Trophoblast cell (in vitro differentiated cells and primary cell): Measurements from ENCODE around the gene GRIK4.

Experiments
- DNase-seq, 2 donors: peaks; one replicate each; pipeline ENCODE4 v3.0.0-alpha.2; 2016
- H2AFZ ChIP-seq: 2 replicates; pipeline ENCODE4 v1.6.1; 2013; ENCODE audit warnings: low read length, moderate library complexity, mild to moderate bottlenecking; ENCODE audit not compliant: insufficient read depth, poor library complexity
- H2AK5ac ChIP-seq: 2 replicates; pipeline ENCODE4 v1.6.1; 2013; ENCODE audit warnings: mild to moderate bottlenecking, low read length
- H2BK120ac ChIP-seq: 2 replicates; pipeline ENCODE4 v1.6.1; 2013; ENCODE audit warnings: low read length, mild to moderate bottlenecking, moderate library complexity; ENCODE audit not compliant: insufficient read depth, poor library complexity
- H2BK12ac ChIP-seq: 2 replicates; pipeline ENCODE4 v1.6.1; 2013; ENCODE audit warnings: mild to moderate bottlenecking, low read length, moderate library complexity
- H2BK5ac ChIP-seq: 2 replicates; pipeline ENCODE4 v1.6.1; 2013; ENCODE audit warnings: low read length, low read depth, moderate library complexity, mild to moderate bottlenecking; ENCODE audit not compliant: poor library complexity
- H3K14ac ChIP-seq: 2 replicates; pipeline ENCODE4 v1.6.1; 2013; ENCODE audit warnings: mild to moderate bottlenecking, low read length
- H3K18ac ChIP-seq: 2 replicates; pipeline ENCODE4 v1.6.1; 2013; ENCODE audit warnings: mild to moderate bottlenecking, low read length
- H3K23ac ChIP-seq: 2 replicates; pipeline ENCODE4 v1.6.1; 2013; ENCODE audit warnings: low read length
- H3K27ac ChIP-seq: 2 replicates; pipeline ENCODE4 v1.5.1; 2013; ENCODE audit warnings: low read depth, mild to moderate bottlenecking, inconsistent platforms, low read length, moderate library complexity
- H3K27me3 ChIP-seq: 2 replicates; pipeline ENCODE4 v1.6.1; 2013; ENCODE audit warnings: inconsistent platforms, mild to moderate bottlenecking, low read length, moderate library complexity; ENCODE audit not compliant: insufficient read depth
- H3K36me3 ChIP-seq, 2 experiments: 1 replicate in 1 of 2; 2 replicates in 1 of 2; pipeline ENCODE4 v1.6.1; 2013; ENCODE audit warnings: low read length in 2 of 2, mild to moderate bottlenecking in 2 of 2, moderate library complexity in 1 of 2; ENCODE audit not compliant: insufficient read depth in 2 of 2, control insufficient read depth in 1 of 2
- H3K4ac ChIP-seq: 2 replicates; pipeline ENCODE4 v1.6.1; 2013; ENCODE audit warnings: low read depth, mild to moderate bottlenecking, low read length, moderate library complexity
- H3K4me1 ChIP-seq, 2 experiments: 1 replicate in 1 of 2; 2 replicates in 1 of 2; pipeline ENCODE4 v1.6.1; 2013; ENCODE audit warnings: low read length in 2 of 2, mild to moderate bottlenecking in 2 of 2, moderate library complexity in 1 of 2; ENCODE audit not compliant: insufficient read depth in 2 of 2, control insufficient read depth in 1 of 2
- H3K4me2 ChIP-seq: 2 replicates; pipeline ENCODE4 v1.6.1; 2013; ENCODE audit warnings: inconsistent platforms, mild to moderate bottlenecking, low read length, moderate library complexity
- H3K4me3 ChIP-seq: 2 replicates; pipeline ENCODE4 v1.5.1; 2013; ENCODE audit warnings: mild to moderate bottlenecking, low read depth, low read length, inconsistent platforms
- H3K79me1 ChIP-seq: one replicate; pipeline ENCODE4 v1.6.1; 2013; ENCODE audit warnings: low read length
- H3K79me2 ChIP-seq: 2 replicates; pipeline ENCODE4 v1.6.1; 2013; ENCODE audit warnings: low read length, mild to moderate bottlenecking; ENCODE audit not compliant: control insufficient read depth, insufficient read depth, poor library complexity
- H3K9ac ChIP-seq: 2 replicates; pipeline ENCODE4 v1.6.1; 2013; ENCODE audit warnings: mild to moderate bottlenecking, low read length
- H3K9me3 ChIP-seq: 2 replicates; pipeline ENCODE4 v1.6.1; 2013; ENCODE audit warnings: low read depth, mild to moderate bottlenecking, control low read depth, inconsistent platforms, low read length; ENCODE audit not compliant: insufficient read depth
- H4K12ac ChIP-seq: 2 replicates; pipeline ENCODE4 v1.6.1; 2013; ENCODE audit warnings: low read depth, mild to moderate bottlenecking, low read length, moderate library complexity
- H4K8ac ChIP-seq: 2 replicates; pipeline ENCODE4 v1.6.1; 2013; ENCODE audit warnings: low read depth, mild to moderate bottlenecking, low read length, moderate library complexity
- H4K91ac ChIP-seq: one replicate; pipeline ENCODE4 v1.6.1; 2013; ENCODE audit warnings: low read depth, mild to moderate bottlenecking, low read length, moderate library complexity
- WGBS: extraction: QIAGEN DNeasy Blood & Tissue Kit; methylation state at CpG from one replicate; pipeline ENCODE4 v1.1.7; 2013; ENCODE audit warnings: missing lambda C conversion rate; ENCODE audit not compliant: insufficient read length, insufficient coverage; ENCODE audit errors: extremely low coverage; 5-methylcytosine and 5-hydroxymethylcytosine counted together

The GRIK4 gene

GRCh38 chr11:120575461-120575860 is 63.9 kb downstream of the GRIK4 start:
- no peaks in the 10 kb centered on the region for H3K4me1 ChIP-seq
- no peak overlapping the region for H2BK12ac ChIP-seq
- no peak overlapping the region for H3K4me2 ChIP-seq
- no peaks in the 10 kb centered on the region for H3K79me2 ChIP-seq
- DNase-seq: no peak
- no peak overlapping the region for H3K9ac ChIP-seq
- H2BK120ac ChIP-seq: no peak overlapping the region
- H2BK5ac ChIP-seq: no peak overlapping the region
- no peak overlapping the region for H3K14ac ChIP-seq
- H3K4ac ChIP-seq: no peak overlapping the region
- H3K27me3 ChIP-seq: no peaks in the 10 kb centered on the region
- H2AFZ ChIP-seq: no peak overlapping the region
- no peaks in the 10 kb centered on the region for H3K36me3 ChIP-seq
- H4K12ac ChIP-seq: no peak overlapping the region
- no peak overlapping the region for H3K4me3 ChIP-seq
- no peak overlapping the region for H4K8ac ChIP-seq
- H3K9me3 ChIP-seq: no peaks in the 10 kb centered on the region
- H3K23ac ChIP-seq: no peak overlapping the region
- no peak overlapping the region for H2AK5ac ChIP-seq
- no peaks in the 10 kb centered on the region for H3K79me1 ChIP-seq
- H3K27ac ChIP-seq: no peak overlapping the region
- H4K91ac ChIP-seq: no peak overlapping the region
- no CpG with 5 or more reads among the region's 9 CpGs for WGBS
- no peak overlapping the region for H3K18ac ChIP-seq

- Histone ChIP-seq H3K9ac (no peak overlapping the region), H2BK120ac (no peak overlapping the region), H3K4me2 (no peak overlapping the region), H4K12ac (no peak overlapping the region), H3K79me2 (no peaks in the 10 kb centered on the region), H3K4ac (no peak overlapping the region), H2AK5ac (no peak overlapping the region), H3K14ac (no peak overlapping the region), H3K18ac (no peak overlapping the region), H3K27me3 (no peaks in the 10 kb centered on the region), H3K9me3 (no peaks in the 10 kb centered on the region), H3K36me3 (no peaks in the 10 kb centered on the region), H3K79me1 (no peaks in the 10 kb centered on the region), H2BK12ac (no peak overlapping the region), H4K8ac (no peak overlapping the region), H3K4me3 (no peak overlapping the region), H3K4me1 (no peaks in the 10 kb centered on the region), H2BK5ac (no peak overlapping the region), H3K27ac (no peak overlapping the region), H3K23ac (no peak overlapping the region), H4K91ac (no peak overlapping the region), H2AFZ (no peak overlapping the region)
- DNase-seq: no peak
- no CpG with 5 or more reads among the region's 7 CpGs for WGBS
These were observed 65.1 kb downstream of the GRIK4 start for GRCh38 chr11:120576606-120577005.

GRCh38 chr11:120577041-120577440 is 65.5 kb downstream of the GRIK4 start:
- H2AK5ac ChIP-seq: no peak overlapping the region
- H3K4ac ChIP-seq: no peak overlapping the region
- no peak overlapping the region for H4K12ac ChIP-seq
- no CpG with 5 or more reads among the region's 2 CpGs for WGBS
- H3K79me2 ChIP-seq: no peaks in the 10 kb centered on the region
- no peak for DNase-seq
- no peak overlapping the region for H4K91ac ChIP-seq
- H3K27me3 ChIP-seq: no peaks in the 10 kb centered on the region
- H3K4me2 ChIP-seq: no peak overlapping the region
- H2BK12ac ChIP-seq: no peak overlapping the region
- no peaks in the 10 kb centered on the region for H3K9me3 ChIP-seq
- H3K27ac ChIP-seq: no peak overlapping the region
- H4K8ac ChIP-seq: no peak overlapping the region
- H2BK120ac ChIP-seq: no peak overlapping the region
- no peak overlapping the region for H3K9ac ChIP-seq
- H3K36me3 ChIP-seq: no peaks in the 10 kb centered on the region
- H2AFZ ChIP-seq: no peak overlapping the region
- H3K4me3 ChIP-seq: no peak overlapping the region
- H3K79me1 ChIP-seq: no peaks in the 10 kb centered on the region
- H3K4me1 ChIP-seq: no peaks in the 10 kb centered on the region
- H3K18ac ChIP-seq: no peak overlapping the region
- no peak overlapping the region for H3K14ac ChIP-seq
- no peak overlapping the region for H3K23ac ChIP-seq
- no peak overlapping the region for H2BK5ac ChIP-seq

- Histone ChIP-seq H4K8ac (no peak overlapping the region), H3K4me1 (no peaks in the 10 kb centered on the region), H3K14ac (no peak overlapping the region), H2AFZ (no peak overlapping the region), H3K79me2 (no peaks in the 10 kb centered on the region), H3K23ac (no peak overlapping the region), H3K9me3 (no peaks in the 10 kb centered on the region), H3K4ac (no peak overlapping the region), H2AK5ac (no peak overlapping the region), H2BK5ac (no peak overlapping the region), H2BK12ac (no peak overlapping the region), H4K12ac (no peak overlapping the region), H3K36me3 (no peaks in the 10 kb centered on the region), H3K27me3 (no peaks in the 10 kb centered on the region), H3K79me1 (no peaks in the 10 kb centered on the region), H4K91ac (no peak overlapping the region), H3K4me3 (no peak overlapping the region), H3K4me2 (no peak overlapping the region), H2BK120ac (no peak overlapping the region), H3K18ac (no peak overlapping the region), H3K27ac (no peak overlapping the region), H3K9ac (no peak overlapping the region)
- DNase-seq: no peak
- no CpG with 5 or more reads among the region's 7 CpGs for WGBS
These were observed 66.2 kb downstream of the GRIK4 start for GRCh38 chr11:120577624-120578363.
